B cell (primary cell): ENCODE measurements around the gene OR8D1. TPM values are rescaled to one million over a fixed set of nuclear protein-coding genes. Genes with fewer than 3 reads are reported as not detected.

ENCODE experiments used
- ATAC-seq: fragments of 200-7000 bp; cut with Tn5 transposase; one replicate; pipeline ENCODE4 v1.10.0; 2021; ENCODE audit warnings: low read depth, mild to moderate bottlenecking, moderate number of reproducible peaks, moderate library complexity
- CTCF ChIA-PET: fragments of 350-600 bp; sonication (Branson Sonifier 250); formaldehyde crosslinking; loops from one replicate; lab custom pipeline; 2021; ENCODE audit warnings: antibody characterized with exemption, inconsistent platforms; lab: Charles Lee
- POLR2A ChIA-PET: fragments of 350-600 bp; sonication (Branson Sonifier 250); formaldehyde crosslinking; loops from one replicate; lab custom pipeline; 2021; ENCODE audit warnings: antibody characterized with exemption; lab: Charles Lee
- DNase-seq: peaks from one replicate; pipeline ENCODE4 v3.0.0; 2013
- H2AFZ ChIP-seq: 2 replicates; pipeline ENCODE4 v1.6.1; 2012; ENCODE audit warnings: mild to moderate bottlenecking, low read depth, low read length; ENCODE audit not compliant: insufficient read depth, poor library complexity, severe bottlenecking
- H3K27ac ChIP-seq, 2 donors: 1 replicate in 1 of 2; 2 replicates in 1 of 2; pipeline ENCODE4 v1.5.1; 2012 to 2013; ENCODE audit warnings: low read length in 2 of 2, mild to moderate bottlenecking in 2 of 2, moderate library complexity in 1 of 2
- H3K27me3 ChIP-seq, 4 experiments: fragments of 200-600 bp in 1 of 4; sonication (generic) in 1 of 4; replicated peaks in 1 of 4; 1 replicate in 2 of 4; 2 replicates in 2 of 4; pipeline versions ENCODE4 v1.6.1 to v1.7.0; 2013 to 2016; ENCODE audit warnings: low read length in 3 of 4, mild to moderate bottlenecking in 2 of 4, mixed read lengths in 1 of 4, moderate library complexity in 1 of 4; ENCODE audit not compliant: insufficient read depth in 4 of 4, control insufficient read depth in 3 of 4; ENCODE audit errors: control extremely low read depth in 1 of 4
- H3K36me3 ChIP-seq, 2 experiments: replicated peaks in 1 of 2; 1 replicate in 1 of 2; 2 replicates in 1 of 2; pipeline versions ENCODE4 v1.6.1 to v1.7.1; 2013; ENCODE audit warnings: low read length in 1 of 2; ENCODE audit not compliant: insufficient read depth in 2 of 2, control insufficient read depth in 1 of 2; ENCODE audit errors: control extremely low read depth in 1 of 2, extremely low read depth in 1 of 2
- H3K4me1 ChIP-seq, 2 donors: fragments of 200-600 bp in 1 of 2; sonication (generic) in 1 of 2; 1 replicate in 1 of 2; 2 replicates in 1 of 2; pipeline versions ENCODE4 v1.5.1 to v1.6.1; 2013 to 2017; ENCODE audit warnings: low read length in 2 of 2; ENCODE audit not compliant: control insufficient read depth in 2 of 2, insufficient read depth in 2 of 2
- H3K4me2 ChIP-seq: replicated peaks from 2 replicates; pipeline ENCODE3; 2012; ENCODE audit warnings: mild to moderate bottlenecking, low read depth, low read length; ENCODE audit not compliant: poor library complexity, severe bottlenecking
- H3K4me3 ChIP-seq, 5 experiments: fragments of 200-600 bp in 1 of 5; sonication (generic) in 1 of 5; 1 replicate in 3 of 5; 2 replicates in 2 of 5; pipeline versions ENCODE4 v1.5.1 to v1.7.0; 2011 to 2016; ENCODE audit warnings: low read length in 4 of 5, mild to moderate bottlenecking in 4 of 5, low read depth in 2 of 5, control low read depth in 1 of 5, moderate library complexity in 1 of 5; ENCODE audit not compliant: insufficient read depth in 1 of 5; ENCODE audit errors: control extremely low read depth in 1 of 5, extremely low read depth in 1 of 5
- H3K79me2 ChIP-seq: fragments of 200-600 bp; sonication (generic); one replicate; pipeline ENCODE4 v1.6.0; 2016; ENCODE audit warnings: low read length; ENCODE audit not compliant: control insufficient read depth, insufficient read depth
- H3K9ac ChIP-seq: fragments of 200-600 bp; sonication (generic); 2 replicates; pipeline ENCODE4 v1.6.1; 2017; ENCODE audit warnings: mild to moderate bottlenecking, low read length, moderate library complexity
- H3K9me3 ChIP-seq, 3 donors: one replicate each; pipeline versions ENCODE4 v1.6.1 to v1.7.1; 2013; ENCODE audit warnings: low read length in 2 of 3; ENCODE audit not compliant: control insufficient read depth in 2 of 3, insufficient read depth in 1 of 3; ENCODE audit errors: control extremely low read depth in 1 of 3
- H4K20me1 ChIP-seq: 2 replicates; pipeline ENCODE4 v1.6.0; 2012; ENCODE audit warnings: mild to moderate bottlenecking, low read length; ENCODE audit not compliant: insufficient read depth, control insufficient read depth, poor library complexity, severe bottlenecking
- H3K27ac Mint-ChIP-seq: one replicate; pipeline ENCODE4 v1.8.0; 2021; ENCODE audit warnings: mixed read lengths
- H3K27me3 Mint-ChIP-seq: one replicate; pipeline ENCODE4 v1.8.0; 2021; ENCODE audit warnings: mixed read lengths
- H3K4me1 Mint-ChIP-seq: one replicate; pipeline ENCODE4 v1.8.0; 2021; ENCODE audit warnings: mixed read lengths
- H3K4me3 Mint-ChIP-seq: one replicate; pipeline ENCODE4 v1.8.0; 2021; ENCODE audit warnings: mixed read lengths
- H3K9me3 Mint-ChIP-seq: one replicate; pipeline ENCODE4 v1.8.0; 2022; ENCODE audit warnings: mixed read lengths; ENCODE audit not compliant: insufficient read depth
- EZH2 ChIP-seq: IDR thresholded peaks from 2 replicates; pipeline ENCODE4 v1.6.1; 2012; ENCODE audit warnings: borderline replicate concordance, low read depth, mild to moderate bottlenecking, moderate library complexity, low read length; ENCODE audit not compliant: insufficient read depth, poor library complexity, severe bottlenecking
- WGBS: methylation state at CpG from one replicate; pipeline ENCODE4 v1.1.5; 2013; ENCODE audit warnings: missing lambda C conversion rate; ENCODE audit not compliant: insufficient coverage; 5-methylcytosine and 5-hydroxymethylcytosine counted together
- intact Hi-C: fragments of 100-400 bp; cut with micrococcal nuclease; formaldehyde crosslinking; loops from one replicate; pipeline ENCODE4 v1.10.0; 2022
- polyA plus RNA-seq: library from polyadenylated mRNA; depleted of rRNA; stranded (reverse); fragments of >200 nt; gene quantifications from 2 replicates; pipeline ENCODE4 v1.2.3, GENCODE V29; 2012
- total RNA-seq, 2 donors: library from RNA; stranded (reverse); fragments of 120-200 nt in 1 of 2; gene quantifications; 1 replicate in 1 of 2; 2 replicates in 1 of 2; pipeline versions ENCODE4 v1.2.3 to v1.2.4, GENCODE V29; 2013 to 2022
- TF ChIP-seq, protein P1 (sequence below): fragments of 200-600 bp; IDR thresholded peaks from one replicate; pipeline ENCODE4 v1.8.0; 2022; ENCODE audit warnings: antibody characterized with exemption, mild to moderate bottlenecking

The OR8D1 gene
- total and polyA plus RNA-seq, 2 donors (not counting 1 experiment from before 2014, with no cell fraction given) = 0.12 TPM; not detected in 1

GRCh38 chr11:124313131-124313530 lies 618 bp downstream of the OR8D1 start:
- no peaks in the 10 kb centered on the region for H3K4me1 ChIP-seq
- ATAC-seq (no peak), DNase-seq (no peak)
- no peaks in the 10 kb centered on the region for H3K79me2 ChIP-seq
- no peak overlapping the region for H3K27ac ChIP-seq
- WGBS = 100% methylated on average over 4 of the region's 4 CpGs
- Mint-ChIP-seq H3K9me3 (no peaks in the 10 kb centered on the region), H3K27me3 (peaks cover 12% of the 10 kb centered on the region), H3K4me1 (no peaks in the 10 kb centered on the region), H3K27ac (no peak overlapping the region), H3K4me3 (no peak overlapping the region)
- no peaks in the 10 kb centered on the region for H3K27me3 ChIP-seq
- CTCF ChIA-PET = interaction anchor here (1.2 kb wide), 1 partner anchor 17 kb away, joined by 3 read pairs; no protein-coding TSS in a partner anchor
- no peak overlapping the region for H3K4me2 ChIP-seq
- H3K9ac ChIP-seq = no peak overlapping the region
- no peaks in the 10 kb centered on the region for H3K36me3 ChIP-seq
- TF ChIP-seq EZH2 = no peak
- TF ChIP-seq, protein P1, sequence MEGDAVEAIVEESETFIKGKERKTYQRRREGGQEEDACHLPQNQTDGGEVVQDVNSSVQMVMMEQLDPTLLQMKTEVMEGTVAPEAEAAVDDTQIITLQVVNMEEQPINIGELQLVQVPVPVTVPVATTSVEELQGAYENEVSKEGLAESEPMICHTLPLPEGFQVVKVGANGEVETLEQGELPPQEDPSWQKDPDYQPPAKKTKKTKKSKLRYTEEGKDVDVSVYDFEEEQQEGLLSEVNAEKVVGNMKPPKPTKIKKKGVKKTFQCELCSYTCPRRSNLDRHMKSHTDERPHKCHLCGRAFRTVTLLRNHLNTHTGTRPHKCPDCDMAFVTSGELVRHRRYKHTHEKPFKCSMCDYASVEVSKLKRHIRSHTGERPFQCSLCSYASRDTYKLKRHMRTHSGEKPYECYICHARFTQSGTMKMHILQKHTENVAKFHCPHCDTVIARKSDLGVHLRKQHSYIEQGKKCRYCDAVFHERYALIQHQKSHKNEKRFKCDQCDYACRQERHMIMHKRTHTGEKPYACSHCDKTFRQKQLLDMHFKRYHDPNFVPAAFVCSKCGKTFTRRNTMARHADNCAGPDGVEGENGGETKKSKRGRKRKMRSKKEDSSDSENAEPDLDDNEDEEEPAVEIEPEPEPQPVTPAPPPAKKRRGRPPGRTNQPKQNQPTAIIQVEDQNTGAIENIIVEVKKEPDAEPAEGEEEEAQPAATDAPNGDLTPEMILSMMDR = no peak
- POLR2A ChIA-PET = no interaction called here
- H2AFZ ChIP-seq = no peak overlapping the region
- intact Hi-C loops = no loop called here
- H4K20me1 ChIP-seq = no peaks in the 10 kb centered on the region
- H3K4me3 ChIP-seq = no peak overlapping the region
- no peaks in the 10 kb centered on the region for H3K9me3 ChIP-seq

DNA sequence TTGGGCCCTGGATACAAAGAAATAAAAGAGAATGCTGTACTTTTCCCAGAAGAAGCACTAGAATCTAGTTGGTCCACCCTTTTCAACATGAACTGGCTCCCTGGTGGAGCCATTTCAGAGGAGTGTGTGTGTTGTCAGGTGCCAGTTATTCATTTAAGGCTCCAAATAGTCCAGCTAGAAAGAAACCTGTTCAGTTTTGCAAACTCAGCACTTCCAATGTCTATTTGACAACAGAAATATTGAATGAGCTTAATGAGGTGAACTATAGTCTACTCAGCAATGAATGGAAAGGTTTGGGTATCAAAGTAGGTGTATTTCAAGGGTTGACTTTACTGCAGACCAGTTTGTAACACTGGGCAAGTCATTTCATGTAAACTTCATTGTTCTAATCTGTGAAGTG lies 2.1 kb downstream of the OR8D1 start:
- H2AFZ ChIP-seq = no peak overlapping the region
- no peaks in the 10 kb centered on the region for H3K36me3 ChIP-seq
- ChIA-PET CTCF (interaction anchor here (1.2 kb wide), 1 partner anchor 18 kb away, joined by 3 read pairs; no protein-coding TSS in a partner anchor), POLR2A (no interaction called here)
- Mint-ChIP-seq H3K27ac (no peak overlapping the region), H3K9me3 (no peaks in the 10 kb centered on the region), H3K27me3 (peaks cover 17% of the 10 kb centered on the region), H3K4me3 (no peak overlapping the region), H3K4me1 (no peaks in the 10 kb centered on the region)
- peaks cover 0 to 9% (median 2%) of the 10 kb centered on the region in 4 experiments for H3K27me3 ChIP-seq
- no peaks in the 10 kb centered on the region for H3K9me3 ChIP-seq
- no peak overlapping the region for H3K4me2 ChIP-seq
- TF ChIP-seq EZH2 = no peak
- TF ChIP-seq, protein P1 = no peak
- ATAC-seq (no peak), DNase-seq (no peak)
- H3K27ac ChIP-seq = no peak overlapping the region
- no peaks in the 10 kb centered on the region for H3K79me2 ChIP-seq
- no peak overlapping the region for H3K4me3 ChIP-seq
- intact Hi-C loops = no loop called here
- no peak overlapping the region for H3K9ac ChIP-seq
- H4K20me1 ChIP-seq = no peaks in the 10 kb centered on the region
- H3K4me1 ChIP-seq = no peaks in the 10 kb centered on the region
